Thyroid gland (tissue), 4 donors: Measurements from ENCODE around the gene EEF1A2. TPM values are rescaled to one million over a fixed set of nuclear protein-coding genes. Genes with fewer than 3 reads are reported as not detected.

ENCODE experiments used
- DNase-seq, 2 donors: peaks; one replicate each; pipeline ENCODE4 v3.0.0-alpha.2; 2019
- H3K27ac ChIP-seq, 3 donors: fragments of 200-600 bp; sonication (generic); 1 replicate in 2 of 3; 2 replicates in 1 of 3; pipeline ENCODE4 v1.5.1; 2016 to 2019; ENCODE audit warnings: mild to moderate bottlenecking in 1 of 3, moderate library complexity in 1 of 3
- H3K27me3 ChIP-seq: fragments of 200-600 bp; sonication (generic); one replicate; pipeline ENCODE4 v1.5.1; 2019
- H3K36me3 ChIP-seq, 2 donors: fragments of 200-600 bp; sonication (generic); one replicate each; pipeline ENCODE4 v1.5.1; 2016 to 2019
- H3K4me1 ChIP-seq, 2 donors: fragments of 200-600 bp; sonication (generic); one replicate each; pipeline ENCODE4 v1.5.1; 2017 to 2019
- H3K4me3 ChIP-seq, 3 donors: fragments of 200-600 bp; sonication (generic); replicated peaks in 1 of 3; 1 replicate in 2 of 3; 2 replicates in 1 of 3; pipeline ENCODE4 v1.5.1; 2016; ENCODE audit warnings: mild to moderate bottlenecking in 1 of 3
- H3K9me3 ChIP-seq: fragments of 200-600 bp; sonication (generic); one replicate; pipeline ENCODE4 v1.5.1; 2017
- CTCF ChIP-seq, 6 experiments: fragments of 200-600 bp in 3 of 6; fragments of 450-650 bp in 3 of 6; sonication (generic) in 3 of 6; IDR thresholded peaks; one replicate each; pipeline ENCODE4 v1.5.1; 2016 to 2019; ENCODE audit warnings: antibody characterized with exemption in 6 of 6, mild to moderate bottlenecking in 2 of 6, inconsistent platforms in 1 of 6, moderate library complexity in 1 of 6
- POLR2A ChIP-seq, 2 donors: fragments of 450-650 bp; IDR thresholded peaks; one replicate each; pipeline ENCODE4 v1.6.1; 2017; ENCODE audit warnings: antibody characterized with exemption in 2 of 2, mild to moderate bottlenecking in 2 of 2, moderate library complexity in 1 of 2
- WGBS, 2 donors: methylation state at CpG; one replicate each; pipeline ENCODE4 v1.1.5; 2017; 5-methylcytosine and 5-hydroxymethylcytosine counted together
- intact Hi-C: fragments of 100-400 bp; cut with DNase I; formaldehyde crosslinking; loops from one replicate; pipeline ENCODE4 v1.15.1; 2023
- total RNA-seq, 4 donors: library from RNA; depleted of rRNA; stranded (reverse); fragments of >200 nt; gene quantifications; one replicate each; pipeline ENCODE4 v1.2.3, GENCODE V29; 2016

The EEF1A2 gene
- total RNA-seq, 4 donors from 2014 or later, result 0.22 to 2.0 (median 1.3) TPM

DNA sequence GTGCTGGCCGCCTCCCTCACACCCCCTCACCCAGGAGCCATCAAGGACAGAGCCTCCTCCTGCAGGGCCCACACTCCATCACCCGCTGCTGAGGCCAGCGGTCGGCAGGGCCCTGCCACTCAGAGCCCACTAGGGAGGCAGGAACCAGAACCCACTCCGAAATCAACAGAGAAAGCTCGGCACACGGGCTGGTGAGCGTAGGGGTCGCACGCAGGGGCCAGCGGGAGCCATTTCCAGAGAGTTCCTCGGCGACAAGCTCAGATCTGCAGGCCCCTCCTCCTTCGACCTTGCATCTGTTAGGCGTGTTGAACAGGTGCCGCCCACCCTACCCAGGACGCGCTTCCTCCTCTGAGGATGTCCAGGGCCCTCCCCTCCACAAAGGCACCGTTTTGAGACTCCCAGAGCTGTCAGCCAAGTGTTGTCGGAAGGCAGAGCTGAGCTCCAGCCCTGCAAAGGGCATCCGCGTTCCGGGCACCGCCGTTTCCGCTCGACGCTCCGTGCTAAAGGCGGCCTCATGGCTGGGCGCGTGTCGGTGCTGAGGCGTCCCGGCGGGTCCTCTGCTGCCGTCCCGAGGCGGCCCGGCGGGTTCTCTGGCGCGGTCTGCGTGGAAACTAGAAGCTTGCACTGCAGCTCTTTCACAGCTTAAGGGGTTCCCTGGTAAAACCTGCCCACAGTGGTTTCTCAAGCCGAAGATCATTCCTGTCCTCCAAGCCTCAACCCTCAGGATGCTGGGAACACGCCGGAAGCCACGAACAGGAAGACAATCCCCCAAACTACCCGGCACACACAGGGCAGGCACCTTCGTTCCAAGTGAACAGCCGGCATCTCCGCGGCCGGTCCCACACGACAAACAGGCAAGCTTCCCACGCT is 33.3 kb downstream of the EEF1A2 start:
- Histone ChIP-seq H3K4me1 (no peaks in the 10 kb centered on the region), H3K4me3 (no peak overlapping the region), H3K9me3 (no peaks in the 10 kb centered on the region), H3K27me3 (no peaks in the 10 kb centered on the region), H3K36me3 (no peaks in the 10 kb centered on the region), H3K27ac (no peak overlapping the region)
- WGBS, 2 donors, result 77 to 78% methylated on average over 44 to 56 of the region's 56 CpGs
- intact Hi-C loops, result no loop called here
- no peak for DNase-seq
- no peak for TF ChIP-seq CTCF (IDR thresholded peaks at IDR 0.05)
- no peak for TF ChIP-seq POLR2A (IDR thresholded peaks at IDR 0.05)

DNA sequence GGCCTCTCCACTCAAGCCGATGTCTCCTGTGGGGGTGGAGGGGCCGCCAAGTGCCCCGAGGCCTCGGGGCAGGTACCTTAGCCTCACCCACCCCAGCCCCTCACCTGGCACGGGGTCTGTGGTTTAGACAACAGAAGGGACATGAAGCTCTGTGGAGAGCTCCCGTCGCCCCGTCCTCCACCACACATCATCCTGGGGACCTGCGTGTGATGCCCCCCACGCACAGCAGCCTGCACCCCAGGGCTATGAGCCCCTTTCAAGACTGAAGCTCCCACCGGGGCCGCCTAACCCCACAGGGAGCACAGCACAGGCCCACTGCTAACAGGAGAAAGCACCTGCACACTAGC is 34.6 kb downstream of the EEF1A2 start:
- WGBS, 2 donors, result 68 to 83% methylated on average over 4 to 12 of the region's 12 CpGs
- TF ChIP-seq POLR2A (IDR thresholded peaks at IDR 0.05) (no peak), CTCF (IDR thresholded peaks at IDR 0.05) (no peak)
- Histone ChIP-seq H3K27ac (no peak overlapping the region), H3K4me3 (no peak overlapping the region), H3K27me3 (no peaks in the 10 kb centered on the region), H3K4me1 (no peaks in the 10 kb centered on the region), H3K36me3 (no peaks in the 10 kb centered on the region), H3K9me3 (no peaks in the 10 kb centered on the region)
- DNase-seq, result no peak
- intact Hi-C loops, result no loop called here

DNA sequence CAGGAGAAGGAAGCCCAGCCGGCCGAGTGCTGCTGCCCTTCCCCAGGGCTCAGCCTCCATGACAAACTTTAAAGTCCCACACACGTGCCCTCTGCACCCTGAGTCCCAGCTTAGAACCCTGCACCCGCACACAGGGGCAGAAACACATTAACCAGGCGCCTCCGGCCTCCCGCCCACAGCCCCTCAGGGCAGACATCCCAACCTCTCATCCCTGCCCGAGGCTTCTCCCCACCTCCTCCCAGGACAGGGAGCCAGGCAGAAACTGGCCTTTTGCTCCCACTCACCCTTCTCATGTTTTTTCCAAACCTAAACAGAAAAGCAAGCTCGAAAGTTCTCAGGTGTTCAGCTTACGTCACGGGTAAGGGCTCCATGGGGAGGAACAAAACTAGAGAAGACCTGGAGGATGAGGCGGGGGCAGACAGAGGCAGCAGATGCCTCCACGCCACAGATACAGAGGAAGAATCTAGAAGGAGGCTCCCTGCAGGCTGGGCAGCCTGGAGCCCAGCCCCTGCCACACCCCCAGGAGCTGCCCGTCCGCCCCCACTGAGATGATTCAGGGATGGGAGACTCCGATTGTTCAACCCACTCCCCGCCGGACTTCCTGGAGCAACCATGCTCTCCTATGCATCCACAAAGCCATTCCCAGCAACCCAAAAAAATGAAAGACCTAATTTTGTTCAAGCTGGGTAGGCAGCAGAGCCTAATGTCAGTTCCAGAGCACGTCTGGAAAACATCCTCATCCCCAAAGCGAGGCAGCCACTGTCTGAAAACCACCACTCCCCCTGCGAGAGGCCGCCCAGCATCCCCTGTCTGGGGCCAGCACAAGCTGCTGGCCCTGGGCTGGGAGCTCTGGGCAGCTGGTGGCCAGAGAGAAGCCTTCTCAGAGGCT is 35.2 kb downstream of the EEF1A2 start:
- no peaks in the 10 kb centered on the region for H3K36me3 ChIP-seq
- intact Hi-C loops, result no loop called here
- WGBS, 2 donors, result 53 to 60% methylated on average over 19 to 22 of the region's 22 CpGs
- TF ChIP-seq POLR2A (IDR thresholded peaks at IDR 0.05) (no peak), CTCF (IDR thresholded peaks at IDR 0.05) (no peak)
- no peak overlapping the region for H3K27ac ChIP-seq
- no peaks in the 10 kb centered on the region for H3K27me3 ChIP-seq
- H3K9me3 ChIP-seq, result no peaks in the 10 kb centered on the region
- no peaks in the 10 kb centered on the region for H3K4me1 ChIP-seq
- DNase-seq, result no peak
- H3K4me3 ChIP-seq, result no peak overlapping the region

DNA sequence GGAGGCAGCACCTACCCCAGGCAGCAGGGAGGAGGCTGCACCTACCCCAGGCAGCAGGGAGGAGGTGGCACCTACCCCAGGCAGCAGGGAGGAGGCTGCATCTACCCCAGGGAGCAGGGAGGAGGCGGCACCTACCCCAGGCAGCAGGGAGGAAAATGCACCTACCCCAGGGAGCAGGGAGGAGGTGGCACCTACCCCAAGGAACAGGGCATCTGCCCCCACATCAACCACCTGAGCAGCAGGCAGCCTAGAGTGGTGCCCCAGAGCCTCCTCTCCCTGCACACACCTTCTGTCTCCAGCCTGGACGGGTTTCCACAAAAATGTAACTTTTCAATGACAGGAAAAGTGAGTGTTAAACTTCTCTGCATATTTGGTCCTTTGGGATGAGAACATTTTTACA is 36.6 kb downstream of the EEF1A2 start:
- intact Hi-C loops, result no loop called here

More for the DNA sequence above, 36.6 kb downstream of the EEF1A2 start:
- no peaks in the 10 kb centered on the region for H3K36me3 ChIP-seq
- TF ChIP-seq POLR2A (IDR thresholded peaks at IDR 0.05) (no peak), CTCF (IDR thresholded peaks at IDR 0.05) (no peak)
- no peak overlapping the region for H3K27ac ChIP-seq
- no peaks in the 10 kb centered on the region for H3K27me3 ChIP-seq
- H3K4me3 ChIP-seq, result no peak overlapping the region
- DNase-seq, result no peak
- 25 to 36% methylated on average over 1 of the region's 2 CpGs for WGBS, 2 donors
- H3K4me1 ChIP-seq, result no peaks in the 10 kb centered on the region
- no peaks in the 10 kb centered on the region for H3K9me3 ChIP-seq
